ENCODE measurements around the gene FUOM.
"Not testable (repeated sequence)": the region's sequence is repeated elsewhere in the genome, so short reads cannot be mapped to it uniquely, and the experiment has no call there.

FUOM gene

DNA sequence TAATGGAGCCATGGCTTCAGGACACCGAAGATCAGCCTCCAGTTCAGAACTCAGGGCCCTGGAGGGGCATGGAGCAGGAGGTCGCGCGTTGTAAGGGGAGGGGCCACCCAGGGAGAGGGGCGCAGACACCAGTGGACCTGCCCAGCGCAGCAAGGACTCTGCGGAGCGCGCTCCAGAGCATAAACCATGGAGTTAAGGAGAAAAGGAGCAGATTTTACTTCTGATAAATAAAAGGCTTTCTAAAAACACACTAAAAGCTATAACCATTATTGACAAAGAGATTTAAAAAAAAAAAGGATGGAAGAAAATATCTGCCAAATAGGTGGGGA is 31.6 kb downstream of the FUOM start:
- no peak overlapping the region for H3K9ac ChIP-seq (ENCODE audit: low read length)
- H3K36me3 ChIP-seq (ENCODE audit: control insufficient read depth, insufficient read depth, low read length) = no peaks in the 10 kb centered on the region
- H3K4me3 ChIP-seq (ENCODE audit: low read length) = no peak overlapping the region
- H3K27ac ChIP-seq (ENCODE audit: low read depth, low read length) = no peak overlapping the region
- H3K27me3 ChIP-seq (ENCODE audit: control insufficient read depth, insufficient read depth, low read length) = peaks cover 36% of the 10 kb centered on the region
- H3K4me1 ChIP-seq (ENCODE audit: control insufficient read depth, insufficient read depth, low read length) = peaks cover 2% of the 10 kb centered on the region

DNA sequence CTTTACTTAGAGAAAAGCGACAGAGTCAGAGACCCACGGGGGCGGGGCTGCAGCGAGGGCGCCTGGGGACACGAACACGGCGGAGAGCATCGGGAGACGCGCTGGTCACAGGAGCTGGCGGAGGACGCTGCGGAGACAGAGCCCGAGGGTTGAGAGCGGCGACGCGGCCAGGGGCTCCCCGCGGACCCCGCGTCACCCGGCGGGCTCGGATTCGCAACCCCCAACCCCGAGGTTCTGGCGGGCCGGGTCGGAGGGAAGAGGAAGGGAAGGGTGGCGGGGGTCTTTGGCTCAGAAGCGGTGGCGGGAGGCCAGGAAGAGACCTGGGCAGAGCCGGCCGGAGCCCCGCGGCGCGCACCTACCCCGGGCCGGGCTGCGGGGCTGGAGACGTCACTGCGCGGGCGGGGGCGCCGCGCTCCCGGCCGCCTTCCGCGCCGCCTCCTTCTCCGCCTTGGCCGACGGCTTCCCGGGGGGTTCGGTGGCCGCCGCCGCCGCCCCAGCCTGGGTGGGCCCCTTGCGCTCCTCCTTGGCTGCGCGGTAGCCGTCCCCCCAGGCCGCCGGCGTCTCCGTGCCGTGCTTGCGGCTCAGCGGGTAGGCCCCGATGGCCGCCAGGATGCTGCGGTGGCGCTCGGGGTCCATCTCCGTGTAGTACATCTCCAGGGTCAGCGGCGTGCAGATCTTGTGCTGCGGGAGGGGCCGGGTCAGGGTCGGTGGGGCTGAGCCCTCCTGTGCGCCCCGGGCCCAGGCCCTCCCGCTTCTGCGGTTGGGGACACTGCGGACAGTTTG is 32.2 kb downstream of the FUOM start:
- Histone ChIP-seq H3K4me1 (ENCODE audit: control insufficient read depth, insufficient read depth, low read length) (peaks cover 2% of the 10 kb centered on the region), H3K9ac (ENCODE audit: low read length) (no peak overlapping the region), H3K4me3 (ENCODE audit: low read length) (peak overlapping the region; percentile 48), H3K36me3 (ENCODE audit: control insufficient read depth, insufficient read depth, low read length) (no peaks in the 10 kb centered on the region), H3K27me3 (ENCODE audit: control insufficient read depth, insufficient read depth, low read length) (peaks cover 36% of the 10 kb centered on the region), H3K27ac (ENCODE audit: low read depth, low read length) (no peak overlapping the region)

DNA sequence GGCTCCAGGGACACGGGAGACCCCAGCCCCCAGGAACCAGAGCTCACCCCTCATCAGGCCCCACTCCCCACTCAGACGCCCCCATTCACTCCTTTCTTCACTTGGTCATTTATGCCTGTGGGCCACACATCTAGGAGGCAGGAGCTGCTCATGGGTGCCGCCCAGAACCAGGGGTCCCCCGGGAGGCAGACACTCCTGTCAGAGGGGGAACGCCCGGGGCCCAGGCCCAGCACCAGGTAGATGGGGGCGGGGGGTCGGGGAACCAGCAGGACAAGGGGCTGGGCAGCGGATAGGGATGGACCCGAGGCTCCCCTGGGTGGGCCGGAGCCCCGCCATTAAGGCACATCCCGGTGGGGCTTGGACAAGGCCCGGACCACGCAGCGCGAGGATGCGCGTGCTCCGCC is 33.0 kb downstream of the FUOM start:
- H3K4me3 ChIP-seq (ENCODE audit: low read length) = peak overlapping the region; percentile 48
- H3K9ac ChIP-seq (ENCODE audit: low read length) = no peak overlapping the region
- H3K4me1 ChIP-seq (ENCODE audit: control insufficient read depth, insufficient read depth, low read length) = peaks cover 2% of the 10 kb centered on the region
- H3K36me3 ChIP-seq (ENCODE audit: control insufficient read depth, insufficient read depth, low read length) = no peaks in the 10 kb centered on the region
- no peak overlapping the region for H3K27ac ChIP-seq (ENCODE audit: low read depth, low read length)
- H3K27me3 ChIP-seq (ENCODE audit: control insufficient read depth, insufficient read depth, low read length) = peaks cover 36% of the 10 kb centered on the region

DNA sequence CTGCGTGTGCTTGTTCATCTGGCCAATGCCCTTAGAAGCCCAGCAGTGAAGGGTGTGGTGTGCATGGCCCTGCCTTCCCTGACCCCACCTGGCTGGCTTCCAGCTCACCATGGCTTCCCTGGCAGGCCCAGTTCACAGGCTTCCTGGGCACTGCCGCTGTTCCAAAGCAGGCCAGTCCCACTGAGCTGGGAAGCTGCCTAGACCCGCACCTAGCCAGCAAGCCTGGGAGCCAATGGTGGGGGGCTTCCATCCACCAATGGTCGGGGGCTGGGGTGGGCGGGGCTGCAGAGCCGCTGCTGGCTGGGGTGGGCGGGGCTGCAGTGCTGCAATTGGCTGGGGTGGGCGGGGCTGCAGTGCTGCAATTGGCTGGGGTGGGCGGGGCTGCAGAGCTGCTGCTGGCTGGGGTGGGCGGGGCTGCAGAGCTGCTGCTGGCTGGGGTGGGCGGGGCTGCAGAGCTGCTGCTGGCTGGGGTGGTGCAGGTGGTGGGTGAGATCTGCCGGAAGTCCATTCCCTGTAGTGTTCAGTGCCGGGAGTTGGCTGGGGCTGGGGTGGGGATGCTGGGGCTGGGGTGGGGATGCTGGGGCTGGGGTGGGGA is 33.5 kb downstream of the FUOM start:
- Histone ChIP-seq H3K9ac (ENCODE audit: low read length) (no peak overlapping the region), H3K27ac (ENCODE audit: low read depth, low read length) (no peak overlapping the region), H3K36me3 (ENCODE audit: control insufficient read depth, insufficient read depth, low read length) (no peaks in the 10 kb centered on the region), H3K4me3 (ENCODE audit: low read length) (no peak overlapping the region), H3K27me3 (ENCODE audit: control insufficient read depth, insufficient read depth, low read length) (peaks cover 35% of the 10 kb centered on the region), H3K4me1 (ENCODE audit: control insufficient read depth, insufficient read depth, low read length) (peaks cover 2% of the 10 kb centered on the region)

DNA sequence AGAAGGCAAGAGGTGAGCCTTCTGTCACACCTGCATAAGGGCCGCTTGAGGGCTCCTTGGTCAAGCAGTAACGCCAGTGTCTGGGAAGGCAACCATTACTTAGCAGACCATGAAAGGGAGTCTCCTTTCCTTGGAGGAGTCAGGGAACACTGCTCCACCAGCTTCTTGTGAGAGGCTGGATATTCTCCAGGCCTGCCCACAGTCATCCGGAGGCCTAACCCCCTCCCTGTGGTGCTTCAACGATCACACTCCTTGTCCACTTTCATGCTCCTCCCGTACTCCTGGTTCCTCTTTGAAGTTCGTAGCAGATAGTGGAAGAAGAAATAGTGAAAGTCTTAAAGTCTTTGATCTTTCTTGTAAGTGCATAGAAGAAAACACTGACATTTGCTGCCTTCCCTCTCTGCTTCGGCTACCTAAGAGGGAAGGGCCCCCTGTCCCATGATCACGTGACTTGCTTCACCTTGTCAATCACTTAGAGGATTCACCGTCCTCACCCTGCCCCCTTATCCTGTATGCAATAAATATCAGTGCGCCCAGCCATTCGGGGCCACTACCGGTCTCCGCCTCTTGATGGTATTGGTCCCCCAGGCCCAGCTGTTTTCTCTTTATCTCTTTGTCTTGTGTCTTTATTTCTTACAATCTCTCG is 35.6 kb downstream of the FUOM start:
- H3K4me3 ChIP-seq (ENCODE audit: low read length); H3K9ac ChIP-seq (ENCODE audit: low read length); H3K36me3 ChIP-seq (ENCODE audit: control insufficient read depth, insufficient read depth, low read length); H3K27ac ChIP-seq (ENCODE audit: low read depth, low read length); H3K4me1 ChIP-seq (ENCODE audit: control insufficient read depth, insufficient read depth, low read length): not testable (repeated sequence)
- peaks cover 21% of the 10 kb centered on the region for H3K27me3 ChIP-seq (ENCODE audit: control insufficient read depth, insufficient read depth, low read length)

DNA sequence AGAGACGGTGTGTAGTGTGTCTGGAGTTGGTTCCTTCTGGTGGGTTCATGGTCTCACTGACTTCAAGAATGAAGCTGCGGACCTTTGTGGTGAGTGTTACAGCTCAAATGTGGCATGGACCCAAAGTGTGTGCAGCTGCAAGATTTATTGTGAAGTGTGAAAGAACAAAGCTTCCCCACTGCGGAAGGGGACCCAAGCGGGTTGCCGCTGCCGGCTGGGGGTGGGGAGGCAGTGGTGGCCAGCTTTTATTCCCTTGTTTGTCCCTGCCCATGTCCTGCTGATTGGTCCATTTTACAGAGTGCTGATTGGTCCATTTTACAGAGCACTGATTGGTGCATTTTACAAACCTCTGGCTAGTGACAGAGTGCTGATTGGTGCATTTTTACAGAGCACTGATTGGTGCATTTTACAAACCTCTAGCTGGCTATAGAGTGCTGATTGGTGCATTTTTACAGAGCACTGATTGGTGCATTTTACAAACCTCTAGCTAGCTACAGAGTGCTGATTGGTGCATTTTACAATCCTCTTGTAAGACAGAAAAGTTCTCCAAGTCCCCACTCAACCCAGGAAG is 36.9 kb downstream of the FUOM start:
- H3K27ac ChIP-seq (ENCODE audit: low read depth, low read length); H3K27me3 ChIP-seq (ENCODE audit: control insufficient read depth, insufficient read depth, low read length); H3K9ac ChIP-seq (ENCODE audit: low read length); H3K4me1 ChIP-seq (ENCODE audit: control insufficient read depth, insufficient read depth, low read length); H3K4me3 ChIP-seq (ENCODE audit: low read length); H3K36me3 ChIP-seq (ENCODE audit: control insufficient read depth, insufficient read depth, low read length): not testable (repeated sequence)

DNA sequence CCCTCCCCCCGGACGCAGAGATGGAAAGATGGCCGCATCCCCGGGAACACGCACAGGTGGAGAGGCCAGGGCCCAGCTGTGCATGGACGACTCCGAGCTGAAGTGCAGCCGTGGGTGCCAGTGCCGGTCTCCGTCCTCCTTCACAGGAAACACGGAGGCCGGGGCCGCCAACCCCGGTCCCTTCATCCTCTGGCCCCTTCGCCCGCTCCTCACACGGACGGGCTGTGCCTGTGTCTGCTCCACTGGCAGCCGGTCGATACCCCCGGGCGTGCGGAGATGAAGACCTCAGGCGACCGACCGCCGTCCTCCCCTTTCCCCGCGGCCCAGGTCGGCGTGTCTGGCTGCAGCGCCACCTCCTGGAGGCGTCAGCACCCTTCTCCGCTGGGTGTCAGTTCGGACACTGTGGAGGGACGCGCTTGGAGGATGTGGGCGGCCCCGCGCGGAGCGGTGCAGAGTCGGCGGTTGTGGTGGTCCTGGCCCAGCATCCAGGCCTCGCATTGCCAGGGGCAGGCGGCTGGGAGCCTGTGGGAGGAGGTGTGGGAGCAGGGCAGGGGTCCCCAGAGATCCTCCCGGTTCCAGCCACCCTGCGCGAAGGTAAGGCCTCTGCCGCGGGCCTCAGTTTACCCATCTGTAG is 39.2 kb downstream of the FUOM start:
- no peak overlapping the region for H3K27ac ChIP-seq (ENCODE audit: low read depth, low read length)
- H3K9ac ChIP-seq (ENCODE audit: low read length) = no peak overlapping the region
- H3K36me3 ChIP-seq (ENCODE audit: control insufficient read depth, insufficient read depth, low read length) = no peaks in the 10 kb centered on the region
- H3K4me1 ChIP-seq (ENCODE audit: control insufficient read depth, insufficient read depth, low read length) = no peaks in the 10 kb centered on the region
- peaks cover 6% of the 10 kb centered on the region for H3K27me3 ChIP-seq (ENCODE audit: control insufficient read depth, insufficient read depth, low read length)
- H3K4me3 ChIP-seq (ENCODE audit: low read length) = peak overlapping the region; percentile 37

DNA sequence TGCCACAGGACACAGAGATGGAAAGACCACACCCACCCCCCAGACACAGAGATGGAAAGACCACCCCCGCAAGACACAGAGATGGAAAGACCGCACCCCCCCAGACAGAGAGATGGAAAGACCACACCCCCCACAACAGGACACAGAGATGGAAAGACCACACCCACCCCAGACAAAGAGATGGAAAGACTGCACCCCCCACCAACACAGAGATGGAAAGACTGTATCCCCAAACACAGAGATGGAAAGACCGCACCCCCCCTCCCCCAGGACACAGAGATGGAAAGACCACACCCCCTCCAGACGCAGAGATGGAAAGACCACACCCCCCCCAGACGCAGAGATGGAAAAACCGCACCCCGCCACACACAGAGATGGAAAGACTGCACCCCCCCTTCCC is 41.1 kb downstream of the FUOM start:
- Histone ChIP-seq H3K4me1 (ENCODE audit: control insufficient read depth, insufficient read depth, low read length) (no peaks in the 10 kb centered on the region), H3K36me3 (ENCODE audit: control insufficient read depth, insufficient read depth, low read length) (peaks cover 9% of the 10 kb centered on the region), H3K9ac (ENCODE audit: low read length) (no peak overlapping the region), H3K27me3 (ENCODE audit: control insufficient read depth, insufficient read depth, low read length) (peaks cover 6% of the 10 kb centered on the region), H3K27ac (ENCODE audit: low read depth, low read length) (no peak overlapping the region), H3K4me3 (ENCODE audit: low read length) (no peak overlapping the region)

DNA sequence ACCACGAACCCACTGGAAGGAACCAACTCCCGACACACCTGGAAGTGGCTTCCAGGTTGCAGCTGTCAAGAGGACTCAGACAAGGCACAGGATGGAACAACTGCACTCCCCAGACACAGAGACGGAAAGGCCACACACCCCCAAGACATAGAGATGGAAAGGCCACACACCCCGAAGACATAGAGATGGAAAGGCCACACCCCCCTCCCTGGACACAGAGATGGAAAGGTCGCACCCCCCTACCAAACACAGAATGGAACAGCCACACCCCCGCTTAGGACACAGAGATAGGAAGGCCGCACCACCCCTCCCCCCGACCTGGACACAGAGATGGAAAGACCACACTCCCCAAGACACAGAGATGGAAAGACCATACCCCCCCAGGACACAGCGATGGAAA is 41.6 kb downstream of the FUOM start:
- H3K27ac ChIP-seq (ENCODE audit: low read depth, low read length) = no peak overlapping the region
- peaks cover 9% of the 10 kb centered on the region for H3K36me3 ChIP-seq (ENCODE audit: control insufficient read depth, insufficient read depth, low read length)
- peaks cover 6% of the 10 kb centered on the region for H3K27me3 ChIP-seq (ENCODE audit: control insufficient read depth, insufficient read depth, low read length)
- H3K9ac ChIP-seq (ENCODE audit: low read length) = no peak overlapping the region
- H3K4me1 ChIP-seq (ENCODE audit: control insufficient read depth, insufficient read depth, low read length) = no peaks in the 10 kb centered on the region
- H3K4me3 ChIP-seq (ENCODE audit: low read length) = no peak overlapping the region

DNA sequence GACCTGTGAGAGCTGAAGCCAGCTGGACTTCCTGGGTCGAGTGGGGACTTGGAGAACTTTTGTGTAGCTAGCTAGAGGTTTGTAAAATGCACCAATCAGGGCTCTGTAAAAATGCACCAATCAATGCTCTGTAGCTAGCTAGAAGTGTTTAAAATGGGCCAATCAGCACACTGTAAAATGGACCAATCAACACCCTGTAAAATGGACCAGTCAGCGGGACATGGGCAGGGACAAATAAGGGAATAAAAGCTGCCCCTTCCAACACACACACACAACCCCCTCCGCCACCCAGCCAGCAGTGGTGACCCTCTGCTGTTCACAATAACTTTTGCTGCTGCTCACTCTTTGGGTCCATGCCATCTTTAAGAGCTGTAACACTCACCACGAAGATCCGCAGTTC is 42.0 kb downstream of the FUOM start:
- H3K36me3 ChIP-seq (ENCODE audit: control insufficient read depth, insufficient read depth, low read length) = peaks cover 9% of the 10 kb centered on the region
- no peaks in the 10 kb centered on the region for H3K4me1 ChIP-seq (ENCODE audit: control insufficient read depth, insufficient read depth, low read length)
- no peak overlapping the region for H3K9ac ChIP-seq (ENCODE audit: low read length)
- no peak overlapping the region for H3K27ac ChIP-seq (ENCODE audit: low read depth, low read length)
- peaks cover 6% of the 10 kb centered on the region for H3K27me3 ChIP-seq (ENCODE audit: control insufficient read depth, insufficient read depth, low read length)
- H3K4me3 ChIP-seq (ENCODE audit: low read length) = no peak overlapping the region

DNA sequence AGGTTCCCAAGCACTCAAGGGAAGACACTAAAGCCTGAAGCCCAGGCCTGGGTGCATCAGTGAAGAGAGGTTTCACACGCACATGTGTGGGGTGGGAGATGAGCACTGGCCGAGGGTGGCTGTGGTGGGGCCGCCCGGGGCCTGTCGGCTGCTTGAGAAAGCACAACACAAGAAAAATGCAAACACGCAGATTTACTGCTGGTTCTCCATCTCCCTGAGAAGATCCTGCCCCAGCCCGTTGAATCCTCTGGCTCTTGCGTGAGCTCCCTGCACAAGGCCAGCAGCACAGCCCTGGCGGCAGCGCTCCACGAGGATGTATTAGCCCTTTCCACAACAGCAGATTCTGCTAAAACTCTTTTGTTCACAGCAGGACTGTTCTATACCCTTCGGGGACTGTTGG is 42.9 kb downstream of the FUOM start:
- no peak overlapping the region for H3K27ac ChIP-seq (ENCODE audit: low read depth, low read length)

DNA sequence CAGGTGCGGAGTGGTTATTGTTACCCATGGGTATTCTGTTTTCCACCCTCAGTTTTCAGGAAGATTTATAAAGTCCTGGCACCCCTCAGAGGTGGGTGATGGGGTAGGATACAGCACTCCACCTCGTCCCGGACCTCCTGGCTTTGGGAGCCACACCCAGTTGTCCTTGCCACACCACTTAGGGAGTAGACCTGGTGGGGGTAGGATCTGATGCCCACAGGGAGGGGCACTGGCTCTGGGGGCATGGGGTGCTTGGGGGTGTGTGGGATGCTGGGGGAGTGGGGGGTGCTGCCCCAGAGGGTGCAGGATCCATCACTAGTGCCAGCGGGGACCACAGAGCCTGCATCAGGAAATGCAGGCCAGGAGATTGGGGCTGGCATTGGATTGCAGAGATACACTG is 44.6 kb downstream of the FUOM start:
- H3K27me3 ChIP-seq (ENCODE audit: control insufficient read depth, insufficient read depth, low read length) = no peaks in the 10 kb centered on the region
- H3K4me1 ChIP-seq (ENCODE audit: control insufficient read depth, insufficient read depth, low read length) = peaks cover 2% of the 10 kb centered on the region
- no peak overlapping the region for H3K4me3 ChIP-seq (ENCODE audit: low read length)
- no peak overlapping the region for H3K9ac ChIP-seq (ENCODE audit: low read length)
- peaks cover 12% of the 10 kb centered on the region for H3K36me3 ChIP-seq (ENCODE audit: control insufficient read depth, insufficient read depth, low read length)
- no peak overlapping the region for H3K27ac ChIP-seq (ENCODE audit: low read depth, low read length)

More for the DNA sequence above, 42.9 kb downstream of the FUOM start:
- Histone ChIP-seq H3K27me3 (ENCODE audit: control insufficient read depth, insufficient read depth, low read length) (peaks cover 6% of the 10 kb centered on the region), H3K4me3 (ENCODE audit: low read length) (no peak overlapping the region), H3K4me1 (ENCODE audit: control insufficient read depth, insufficient read depth, low read length) (no peaks in the 10 kb centered on the region), H3K36me3 (ENCODE audit: control insufficient read depth, insufficient read depth, low read length) (peaks cover 12% of the 10 kb centered on the region), H3K9ac (ENCODE audit: low read length) (no peak overlapping the region)
